Measurements from ENCODE around the gene MAP2K6. TPM values are rescaled to one million over a fixed set of nuclear protein-coding genes. Genes with fewer than 3 reads are reported as not detected.

MAP2K6 gene
- total RNA-seq, 1 donor from 2014 or later = 30.5 TPM

GRCh38 chr17:69480245-69480644 lies 65.7 kb downstream of the MAP2K6 start:
- Mint-ChIP-seq H3K4me1 (ENCODE audit: unreplicated experiment) (peaks cover 43% of the 10 kb centered on the region), H3K9me3 (ENCODE audit: unreplicated experiment) (no peaks in the 10 kb centered on the region), H3K27me3 (ENCODE audit: unreplicated experiment) (peaks cover 2% of the 10 kb centered on the region), H3K36me3 (ENCODE audit: low read depth, unreplicated experiment) (no peaks in the 10 kb centered on the region), H3K4me3 (ENCODE audit: unreplicated experiment) (no peak overlapping the region), H3K27ac (ENCODE audit: unreplicated experiment) (no peak overlapping the region)
- TF ChIP-seq CTCF (IDR thresholded peaks at IDR 0.05; ENCODE audit: unreplicated experiment) = no peak
- no peak for DNase-seq (ENCODE audit: low spot score)

- Mint-ChIP-seq H3K9me3 (ENCODE audit: unreplicated experiment) (no peaks in the 10 kb centered on the region), H3K4me1 (ENCODE audit: unreplicated experiment) (peaks cover 36% of the 10 kb centered on the region), H3K27ac (ENCODE audit: unreplicated experiment) (no peak overlapping the region), H3K4me3 (ENCODE audit: unreplicated experiment) (no peak overlapping the region), H3K27me3 (ENCODE audit: unreplicated experiment) (peaks cover under 1% of the 10 kb centered on the region), H3K36me3 (ENCODE audit: low read depth, unreplicated experiment) (no peaks in the 10 kb centered on the region)
- no peak for TF ChIP-seq CTCF (IDR thresholded peaks at IDR 0.05; ENCODE audit: unreplicated experiment)
- DNase-seq (ENCODE audit: low spot score) = no peak
These were observed 70.8 kb downstream of the MAP2K6 start for GRCh38 chr17:69485251-69485661.

GRCh38 chr17:69485901-69486643 lies 71.6 kb downstream of the MAP2K6 start:
- no peak for TF ChIP-seq CTCF (IDR thresholded peaks at IDR 0.05; ENCODE audit: unreplicated experiment)
- Mint-ChIP-seq H3K4me3 (ENCODE audit: unreplicated experiment) (no peak overlapping the region), H3K4me1 (ENCODE audit: unreplicated experiment) (peaks cover 30% of the 10 kb centered on the region), H3K27me3 (ENCODE audit: unreplicated experiment) (peaks cover 5% of the 10 kb centered on the region), H3K9me3 (ENCODE audit: unreplicated experiment) (no peaks in the 10 kb centered on the region), H3K27ac (ENCODE audit: unreplicated experiment) (peak overlapping the region; percentile 20), H3K36me3 (ENCODE audit: low read depth, unreplicated experiment) (no peaks in the 10 kb centered on the region)
- no peak for DNase-seq (ENCODE audit: low spot score)

GRCh38 chr17:69486779-69487637 lies 72.5 kb downstream of the MAP2K6 start:
- no peak for DNase-seq (ENCODE audit: low spot score)
- Mint-ChIP-seq H3K27ac (ENCODE audit: unreplicated experiment) (no peak overlapping the region), H3K4me1 (ENCODE audit: unreplicated experiment) (peaks cover 29% of the 10 kb centered on the region), H3K9me3 (ENCODE audit: unreplicated experiment) (no peaks in the 10 kb centered on the region), H3K36me3 (ENCODE audit: low read depth, unreplicated experiment) (no peaks in the 10 kb centered on the region), H3K27me3 (ENCODE audit: unreplicated experiment) (peaks cover 5% of the 10 kb centered on the region), H3K4me3 (ENCODE audit: unreplicated experiment) (no peak overlapping the region)
- no peak for TF ChIP-seq CTCF (IDR thresholded peaks at IDR 0.05; ENCODE audit: unreplicated experiment)

- TF ChIP-seq CTCF (IDR thresholded peaks at IDR 0.05; ENCODE audit: unreplicated experiment) = no peak
- Mint-ChIP-seq H3K9me3 (ENCODE audit: unreplicated experiment) (no peaks in the 10 kb centered on the region), H3K4me3 (ENCODE audit: unreplicated experiment) (no peak overlapping the region), H3K36me3 (ENCODE audit: low read depth, unreplicated experiment) (no peaks in the 10 kb centered on the region), H3K27ac (ENCODE audit: unreplicated experiment) (no peak overlapping the region), H3K27me3 (ENCODE audit: unreplicated experiment) (peaks cover 6% of the 10 kb centered on the region), H3K4me1 (ENCODE audit: unreplicated experiment) (peaks cover 26% of the 10 kb centered on the region)
- DNase-seq (ENCODE audit: low spot score) = no peak
These were observed 74.8 kb downstream of the MAP2K6 start for GRCh38 chr17:69489313-69489712.

All from endothelial cell (in vitro differentiated cells).